Measurements from ENCODE around the gene HBE1. TPM values are rescaled to one million over a fixed set of nuclear protein-coding genes. Genes with fewer than 3 reads are reported as not detected.

Gene HBE1
- total and polyA plus RNA-seq, 9 of the 15 experiments (the other 6 are each of a cell fraction or from before 2014, with no cell fraction given): 612 to 10,250 (median 2,181) TPM

- no peak for TF ChIP-seq GATA2 (CRISPR knock-in tag; IDR thresholded peaks at IDR 0.05)
- TF ChIP-seq MCM3 (IDR thresholded peaks at IDR 0.05): no peak
- TF ChIP-seq ZNF551 (CRISPR knock-in tag; IDR thresholded peaks at IDR 0.05): no peak
- no peak for TF ChIP-seq RBM22 (IDR thresholded peaks at IDR 0.05; ENCODE audit: low read depth, low read length, poor library complexity, severe bottlenecking)
- 0 out of 2 replicates have a peak, but pooled peaks have one; percentile 56 for TF ChIP-seq MECOM (CRISPR knock-in tag; IDR thresholded peaks at IDR 0.05)
- no peak for TF ChIP-seq ZNF224 (CRISPR knock-in tag; IDR thresholded peaks at IDR 0.05)
- TF ChIP-seq, protein P1, sequence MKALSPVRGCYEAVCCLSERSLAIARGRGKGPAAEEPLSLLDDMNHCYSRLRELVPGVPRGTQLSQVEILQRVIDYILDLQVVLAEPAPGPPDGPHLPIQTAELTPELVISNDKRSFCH (CRISPR knock-in tag; IDR thresholded peaks at IDR 0.05): no peak
- TF ChIP-seq, protein P1 (tag; IDR thresholded peaks at IDR 0.05): no peak
- TF ChIP-seq SOX6 (IDR thresholded peaks at IDR 0.05): peak; percentile 7; the same call in 1 of the 2 replicates
- no peak for TF ChIP-seq IRF2 (CRISPR knock-in tag; IDR thresholded peaks at IDR 0.05)
- no peak for TF ChIP-seq MXD1 (CRISPR knock-in tag; IDR thresholded peaks at IDR 0.05; ENCODE audit: borderline replicate concordance, poor library complexity, severe bottlenecking)
- TF ChIP-seq RUNX1 (IDR thresholded peaks at IDR 0.05; ENCODE audit: low read depth): no peak
- no peak for TF ChIP-seq ETV1 (tag; conservative IDR thresholded peaks at IDR 0.05; ENCODE audit: low read depth)
- TF ChIP-seq, protein P2, sequence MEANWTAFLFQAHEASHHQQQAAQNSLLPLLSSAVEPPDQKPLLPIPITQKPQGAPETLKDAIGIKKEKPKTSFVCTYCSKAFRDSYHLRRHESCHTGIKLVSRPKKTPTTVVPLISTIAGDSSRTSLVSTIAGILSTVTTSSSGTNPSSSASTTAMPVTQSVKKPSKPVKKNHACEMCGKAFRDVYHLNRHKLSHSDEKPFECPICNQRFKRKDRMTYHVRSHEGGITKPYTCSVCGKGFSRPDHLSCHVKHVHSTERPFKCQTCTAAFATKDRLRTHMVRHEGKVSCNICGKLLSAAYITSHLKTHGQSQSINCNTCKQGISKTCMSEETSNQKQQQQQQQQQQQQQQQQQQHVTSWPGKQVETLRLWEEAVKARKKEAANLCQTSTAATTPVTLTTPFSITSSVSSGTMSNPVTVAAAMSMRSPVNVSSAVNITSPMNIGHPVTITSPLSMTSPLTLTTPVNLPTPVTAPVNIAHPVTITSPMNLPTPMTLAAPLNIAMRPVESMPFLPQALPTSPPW (CRISPR knock-in tag; IDR thresholded peaks at IDR 0.05): no peak
- TF ChIP-seq HSF4 (CRISPR knock-in tag; IDR thresholded peaks at IDR 0.05; ENCODE audit: borderline replicate concordance): no peak
- TF ChIP-seq RCOR1 (IDR thresholded peaks at IDR 0.05; ENCODE audit: borderline replicate concordance in 1 of 2, low read depth in 2 of 2, low read length in 2 of 2): peak in 1 of 2 experiments; percentile 90; a peak in 2 of 4 replicates
- no peak for TF ChIP-seq BACH1 (tag; IDR thresholded peaks at IDR 0.05)
- TF ChIP-seq, protein P3, sequence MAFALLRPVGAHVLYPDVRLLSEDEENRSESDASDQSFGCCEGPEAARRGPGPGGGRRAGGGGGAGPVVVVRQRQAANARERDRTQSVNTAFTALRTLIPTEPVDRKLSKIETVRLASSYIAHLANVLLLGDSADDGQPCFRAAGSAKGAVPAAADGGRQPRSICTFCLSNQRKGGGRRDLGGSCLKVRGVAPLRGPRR (CRISPR knock-in tag; IDR thresholded peaks at IDR 0.05): no peak
- TF ChIP-seq ZBTB1 (CRISPR knock-in tag; IDR thresholded peaks at IDR 0.05; ENCODE audit: borderline replicate concordance, low read depth): no peak
- TF ChIP-seq NCOR1 (IDR thresholded peaks at IDR 0.05): peak; percentile 51; the same call in 1 of the 2 replicates
- TF ChIP-seq ETV6 (IDR thresholded peaks at IDR 0.05; ENCODE audit: borderline replicate concordance in 1 of 2, low read depth in 2 of 2, low read length in 1 of 2): no peak
- no peak for TF ChIP-seq ETV6 (CRISPR knock-in tag; IDR thresholded peaks at IDR 0.05; ENCODE audit: borderline replicate concordance)
Measured at GRCh38 chr11:5267033-5267563, 2.6 kb downstream of the HBE1 start (continued).

Data from K562 (cell line).